Lower leg skin (tissue), 4 donors: ENCODE results near the gene GIPC3. TPM values are rescaled to one million over a fixed set of nuclear protein-coding genes. Genes with fewer than 3 reads are reported as not detected.

Experiments
- DNase-seq, 2 donors: peaks; one replicate each; pipeline ENCODE4 v3.0.0-alpha.2; 2019; ENCODE audit warnings: low spot score in 2 of 2
- H3K4me3 ChIP-seq: fragments of 200-600 bp; sonication (generic); 2 replicates; pipeline ENCODE4 v1.5.1; 2017; ENCODE audit warnings: mild to moderate bottlenecking, low read depth; ENCODE audit not compliant: poor library complexity, severe bottlenecking
- POLR2A ChIP-seq, 2 donors: fragments of 450-650 bp; IDR thresholded peaks; one replicate each; pipeline ENCODE4 v1.6.1; 2016 to 2017; ENCODE audit warnings: antibody characterized with exemption in 2 of 2, mild to moderate bottlenecking in 1 of 2, moderate library complexity in 1 of 2
- WGBS, 2 donors: methylation state at CpG; one replicate each; pipeline ENCODE4 v1.1.5; 2018; 5-methylcytosine and 5-hydroxymethylcytosine counted together
- intact Hi-C: fragments of 100-400 bp; cut with DNase I; formaldehyde crosslinking; loops from one replicate; pipeline ENCODE4 v1.15.0; 2023; ENCODE audit warnings: low total_unique reads
- total RNA-seq, 4 donors: library from RNA; depleted of rRNA; stranded (reverse); fragments of >200 nt; gene quantifications; one replicate each; pipeline ENCODE4 v1.1.0, GENCODE V29; 2016
- TF ChIP-seq, protein P1 (sequence below), 3 donors: fragments of 450-650 bp; IDR thresholded peaks; one replicate each; pipeline ENCODE4 v1.5.1; 2016; ENCODE audit warnings: antibody characterized with exemption in 3 of 3, mild to moderate bottlenecking in 3 of 3, moderate library complexity in 2 of 3

The GIPC3 gene
- total RNA-seq, 4 donors from 2014 or later, result 0.19 to 0.52 (median 0.25) TPM; not detected in 1

DNA sequence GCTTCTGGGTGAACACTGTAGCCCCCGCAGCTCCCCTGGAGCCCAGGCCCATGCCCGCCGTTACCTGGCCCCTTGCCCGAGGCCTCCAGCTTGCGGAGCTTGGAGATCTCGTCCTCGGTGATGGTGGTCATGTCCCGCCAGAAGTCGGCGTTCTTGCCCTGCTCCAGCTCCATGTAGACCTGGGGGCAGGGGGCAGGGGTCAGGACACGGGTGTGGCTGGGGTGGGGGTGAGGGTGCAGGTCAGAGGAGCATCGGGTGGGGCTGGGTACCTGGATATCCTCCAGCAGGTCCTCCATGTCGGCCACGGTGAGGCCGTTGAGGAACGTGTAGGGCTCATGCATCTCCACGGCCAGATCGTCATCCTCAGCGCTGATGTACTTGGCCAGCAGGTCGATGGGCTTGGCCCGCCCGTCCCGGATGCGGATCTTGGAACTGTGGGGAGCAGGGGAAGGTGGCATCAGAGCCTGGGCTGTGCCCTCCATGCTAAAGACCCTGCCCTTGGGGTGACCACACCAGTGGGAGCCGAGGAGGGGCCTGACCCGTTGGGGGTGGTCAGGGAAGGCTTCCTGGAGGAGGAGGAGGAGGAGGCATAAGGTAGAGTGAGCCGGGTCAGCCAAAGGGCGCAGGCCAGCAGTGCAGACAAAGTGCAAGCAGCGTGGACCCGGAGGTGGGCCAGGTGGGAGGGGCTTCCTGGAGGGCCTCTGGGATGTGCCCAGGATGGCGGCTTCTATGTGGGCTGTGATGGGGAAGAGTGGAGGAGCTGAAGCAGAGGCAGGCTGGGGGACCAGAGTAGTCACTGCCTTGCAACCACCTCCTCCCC, 33.7 kb downstream of the GIPC3 start:
- intact Hi-C loops, result loop anchor here (10.0 kb wide), 2 partner anchors 94 to 304 kb away; no protein-coding TSS in a partner anchor
- H3K4me3 ChIP-seq, result no peak overlapping the region
- 87 to 90% methylated on average over 25 of the region's 31 CpGs for WGBS, 2 donors
- TF ChIP-seq, protein P1, sequence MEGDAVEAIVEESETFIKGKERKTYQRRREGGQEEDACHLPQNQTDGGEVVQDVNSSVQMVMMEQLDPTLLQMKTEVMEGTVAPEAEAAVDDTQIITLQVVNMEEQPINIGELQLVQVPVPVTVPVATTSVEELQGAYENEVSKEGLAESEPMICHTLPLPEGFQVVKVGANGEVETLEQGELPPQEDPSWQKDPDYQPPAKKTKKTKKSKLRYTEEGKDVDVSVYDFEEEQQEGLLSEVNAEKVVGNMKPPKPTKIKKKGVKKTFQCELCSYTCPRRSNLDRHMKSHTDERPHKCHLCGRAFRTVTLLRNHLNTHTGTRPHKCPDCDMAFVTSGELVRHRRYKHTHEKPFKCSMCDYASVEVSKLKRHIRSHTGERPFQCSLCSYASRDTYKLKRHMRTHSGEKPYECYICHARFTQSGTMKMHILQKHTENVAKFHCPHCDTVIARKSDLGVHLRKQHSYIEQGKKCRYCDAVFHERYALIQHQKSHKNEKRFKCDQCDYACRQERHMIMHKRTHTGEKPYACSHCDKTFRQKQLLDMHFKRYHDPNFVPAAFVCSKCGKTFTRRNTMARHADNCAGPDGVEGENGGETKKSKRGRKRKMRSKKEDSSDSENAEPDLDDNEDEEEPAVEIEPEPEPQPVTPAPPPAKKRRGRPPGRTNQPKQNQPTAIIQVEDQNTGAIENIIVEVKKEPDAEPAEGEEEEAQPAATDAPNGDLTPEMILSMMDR (IDR thresholded peaks at IDR 0.05), result no peak
- no peak for TF ChIP-seq POLR2A (IDR thresholded peaks at IDR 0.05)
- no peak for DNase-seq

DNA sequence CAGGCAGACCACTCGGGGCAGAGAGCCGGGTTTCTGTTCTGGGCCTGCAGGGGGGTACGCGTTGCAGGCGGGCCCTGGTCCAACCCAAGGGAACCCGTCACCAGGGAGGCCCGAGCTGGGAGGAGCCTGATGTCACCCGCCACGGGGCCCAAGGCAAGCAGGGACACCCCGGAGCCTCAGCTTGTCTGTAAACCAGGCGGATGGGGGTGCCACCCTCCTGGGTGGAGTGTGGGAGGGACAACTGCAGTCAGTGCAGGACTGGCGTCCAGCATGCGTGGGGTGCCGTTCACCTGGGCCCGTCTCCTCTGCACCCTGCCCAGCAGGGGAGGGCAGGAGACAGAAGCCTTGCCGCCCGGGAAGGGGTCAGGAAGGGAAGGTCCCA, 34.3 kb downstream of the GIPC3 start:
- intact Hi-C loops, result loop anchor here (10.0 kb wide), 2 partner anchors 95 to 305 kb away; no protein-coding TSS in a partner anchor
- DNase-seq, result no peak
- 71 to 82% methylated on average over 12 to 17 of the region's 17 CpGs for WGBS, 2 donors
- H3K4me3 ChIP-seq, result no peak overlapping the region
- TF ChIP-seq, protein P1 (IDR thresholded peaks at IDR 0.05), result no peak
- no peak for TF ChIP-seq POLR2A (IDR thresholded peaks at IDR 0.05)

DNA sequence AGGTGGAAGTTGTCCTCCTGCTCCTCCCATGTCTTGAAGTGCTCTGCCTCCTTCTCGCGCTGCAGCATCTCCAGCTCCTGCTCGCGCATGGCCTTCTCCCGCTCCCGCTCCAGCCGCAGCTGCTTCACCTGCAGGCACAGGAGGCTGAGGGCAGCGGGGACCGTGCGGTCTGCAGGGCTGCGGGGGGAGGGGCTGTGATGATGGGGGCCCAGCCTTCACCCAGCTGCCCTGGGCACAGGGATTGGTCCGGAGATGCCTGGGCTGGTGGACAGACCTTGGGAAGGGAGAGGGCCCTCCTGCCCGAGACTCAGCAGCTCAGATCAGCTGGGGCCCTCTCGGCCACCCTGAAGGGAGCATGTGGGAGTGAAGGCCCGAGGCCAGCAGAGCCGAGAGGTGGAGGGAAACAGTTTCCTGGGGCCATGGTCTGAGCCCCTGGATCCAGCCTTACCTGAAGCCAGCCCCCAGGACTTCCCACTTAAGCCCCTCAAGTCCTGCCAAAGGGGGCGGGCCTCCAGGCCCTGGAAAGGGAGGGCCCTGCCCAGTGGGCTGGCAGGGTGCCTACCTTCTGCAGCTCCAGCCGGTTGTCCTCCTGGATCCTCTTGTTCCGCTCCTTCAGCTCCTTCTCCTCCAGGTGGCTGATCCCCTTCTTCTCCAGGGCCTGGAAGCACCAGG, 35.0 kb downstream of the GIPC3 start:
- WGBS, 2 donors, result 80 to 85% methylated on average over 19 of the region's 19 CpGs
- TF ChIP-seq, protein P1 (IDR thresholded peaks at IDR 0.05), result no peak
- no peak for TF ChIP-seq POLR2A (IDR thresholded peaks at IDR 0.05)
- H3K4me3 ChIP-seq, result no peak overlapping the region
- DNase-seq, result no peak
- intact Hi-C loops, result no loop called here

DNA sequence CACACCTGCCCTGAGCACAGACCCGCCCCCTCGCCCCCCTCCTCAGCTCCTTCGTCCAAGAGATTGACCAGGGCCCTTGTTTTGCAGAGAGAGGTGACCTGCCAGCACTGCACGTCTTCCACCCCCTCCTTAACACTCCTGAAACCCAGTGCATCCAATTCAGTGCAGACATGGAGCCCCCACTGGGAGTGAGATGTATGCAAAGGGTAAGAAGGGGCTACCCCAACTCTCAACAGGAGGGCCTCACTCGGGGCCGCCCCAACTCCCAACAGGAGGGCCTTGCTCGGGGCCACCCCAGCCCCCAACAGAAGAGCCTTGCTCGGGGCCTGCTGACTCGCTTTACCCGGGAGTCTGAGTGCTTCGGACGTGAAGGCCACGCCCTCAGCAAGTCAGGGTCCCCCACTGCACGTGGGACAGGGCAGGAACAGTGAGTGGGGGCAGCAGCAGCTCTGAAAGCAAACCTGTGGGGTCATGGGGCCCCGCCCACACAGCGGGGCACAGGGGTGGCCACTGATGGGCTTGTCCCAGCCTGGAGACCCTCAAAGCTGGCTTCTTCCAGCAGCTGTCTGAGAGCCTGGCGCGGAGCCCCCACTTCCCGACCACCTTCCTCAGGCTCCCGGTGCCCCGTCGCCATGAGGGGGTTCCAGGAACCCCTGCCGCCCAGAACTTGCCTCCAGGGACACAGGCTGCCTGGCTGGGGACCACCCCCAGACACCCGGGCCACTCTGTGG, 35.7 kb downstream of the GIPC3 start:
- no peak overlapping the region for H3K4me3 ChIP-seq
- intact Hi-C loops, result no loop called here
- WGBS, 2 donors, result 89 to 91% methylated on average over 20 to 24 of the region's 24 CpGs
- no peak for DNase-seq
- TF ChIP-seq, protein P1 (IDR thresholded peaks at IDR 0.05), result no peak
- no peak for TF ChIP-seq POLR2A (IDR thresholded peaks at IDR 0.05)

DNA sequence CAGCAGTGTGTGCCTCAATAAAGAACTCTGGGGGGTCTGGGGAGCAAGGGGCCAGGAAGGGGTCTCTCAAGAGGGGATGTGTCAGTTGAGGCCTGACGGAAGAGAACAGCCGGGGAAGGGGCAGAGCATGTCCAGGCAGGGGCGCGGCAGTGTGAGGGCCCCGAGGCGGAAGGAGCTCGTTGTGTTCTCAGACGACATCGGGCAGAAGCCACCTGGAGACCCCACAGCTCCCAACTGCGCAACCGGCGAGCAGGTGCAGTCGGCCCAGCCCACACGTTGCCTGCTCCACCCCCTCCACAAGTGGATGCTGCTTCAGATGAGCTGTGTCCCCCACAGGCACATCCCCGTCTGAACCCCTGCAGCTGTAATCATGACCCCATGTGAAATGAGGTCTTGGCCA, 36.4 kb downstream of the GIPC3 start:
- WGBS, 2 donors, result 89 to 91% methylated on average over 15 of the region's 15 CpGs
- no peak overlapping the region for H3K4me3 ChIP-seq
- no peak for TF ChIP-seq POLR2A (IDR thresholded peaks at IDR 0.05)
- TF ChIP-seq, protein P1 (IDR thresholded peaks at IDR 0.05), result no peak
- intact Hi-C loops, result no loop called here
- DNase-seq, result no peak
